HEK293 (cell line): ENCODE data around the gene NCK2.
A peak's percentile ranks its signal among the peaks of the same experiment; 100 is the strongest.

Experiments used
- CTCF ChIA-PET: fragments of 350-600 bp; formaldehyde crosslinking; extraction: SDS; loops from one replicate; lab custom pipeline; 2021; ENCODE audit warnings: antibody characterized with exemption; lab: Yijun Ruan, JAX
- POLR2A ChIA-PET: fragments of 300-600 bp; formaldehyde crosslinking; extraction: SDS; loops from one replicate; lab custom pipeline; 2020; ENCODE audit warnings: antibody characterized with exemption, inconsistent platforms; lab: Yijun Ruan, JAX
- H3K27ac ChIP-seq: fragments of 200-500 bp; sonication (Bioruptor generic); 2 replicates; pipeline ENCODE4 v1.5.1; 2014; ENCODE audit warnings: low read depth, low read length, control low read depth, inconsistent platforms; ENCODE audit errors: extremely low read depth
- H3K36me3 ChIP-seq, 2 experiments: fragments of 200-500 bp in 1 of 2; sonication (Bioruptor generic) in 1 of 2; 1 replicate in 1 of 2; 2 replicates in 1 of 2; pipeline ENCODE4 v1.5.1; 2014 to 2017; ENCODE audit warnings: inconsistent platforms in 2 of 2, low read length in 2 of 2; ENCODE audit not compliant: control insufficient read depth in 2 of 2, insufficient read depth in 1 of 2
- H3K4me1 ChIP-seq: fragments of 200-500 bp; sonication (Bioruptor generic); 2 replicates; pipeline ENCODE4 v1.5.1; 2014; ENCODE audit warnings: mild to moderate bottlenecking, low read length, inconsistent platforms; ENCODE audit not compliant: control insufficient read depth, insufficient read depth
- H3K4me3 ChIP-seq: 2 replicates; pipeline ENCODE4 v1.5.1; 2011; ENCODE audit warnings: low read depth, mild to moderate bottlenecking, control low read depth, low read length, moderate library complexity
- H3K9me3 ChIP-seq: fragments of 200-500 bp; sonication (Bioruptor generic); 2 replicates; pipeline ENCODE4 v1.5.1; 2014; ENCODE audit warnings: low read depth, low read length, inconsistent platforms; ENCODE audit not compliant: control insufficient read depth, insufficient read depth
- HIC1 ChIP-seq: fragments of 450-650 bp; formaldehyde crosslinking; IDR thresholded peaks from 2 replicates; pipeline ENCODE4 v1.5.1; 2016; ENCODE audit warnings: missing biosample characterization, missing genetic modification characterization
- KLF1 ChIP-seq: fragments of 450-650 bp; formaldehyde crosslinking; IDR thresholded peaks from 2 replicates; pipeline ENCODE4 v1.5.1; 2016; ENCODE audit warnings: missing biosample characterization, missing genetic modification characterization
- KLF10 ChIP-seq: fragments of 450-650 bp; IDR thresholded peaks from 2 replicates; pipeline ENCODE4 v1.5.1; 2018; ENCODE audit warnings: missing biosample characterization, mild to moderate bottlenecking, missing genetic modification characterization
- KLF8 ChIP-seq: fragments of 450-650 bp; formaldehyde crosslinking; IDR thresholded peaks from 2 replicates; pipeline ENCODE4 v1.5.1; 2016; ENCODE audit warnings: missing biosample characterization, missing genetic modification characterization
- MZF1 ChIP-seq: fragments of 450-650 bp; formaldehyde crosslinking; IDR thresholded peaks from 2 replicates; pipeline ENCODE4 v1.5.1; 2017; ENCODE audit warnings: missing biosample characterization, missing genetic modification characterization, borderline replicate concordance
- PRDM6 ChIP-seq: fragments of 450-650 bp; formaldehyde crosslinking; IDR thresholded peaks from 2 replicates; pipeline ENCODE4 v1.5.1; 2017; ENCODE audit warnings: missing biosample characterization, missing genetic modification characterization
- WT1 ChIP-seq: fragments of 450-650 bp; formaldehyde crosslinking; IDR thresholded peaks from 2 replicates; pipeline ENCODE4 v1.5.1; 2016; ENCODE audit warnings: missing biosample characterization, missing genetic modification characterization
- ZBTB26 ChIP-seq: fragments of 450-650 bp; formaldehyde crosslinking; optimal IDR thresholded peaks from 2 replicates; pipeline ENCODE3; 2016; ENCODE audit warnings: missing biosample characterization, mild to moderate bottlenecking, missing genetic modification characterization
- ZNF114 ChIP-seq: fragments of 450-650 bp; formaldehyde crosslinking; IDR thresholded peaks from 2 replicates; pipeline ENCODE4 v1.5.0; 2017; ENCODE audit warnings: missing biosample characterization, missing genetic modification characterization
- ZNF157 ChIP-seq: fragments of 450-650 bp; formaldehyde crosslinking; IDR thresholded peaks from 2 replicates; pipeline ENCODE4 v1.5.1; 2016; ENCODE audit warnings: missing biosample characterization, missing genetic modification characterization
- ZNF214 ChIP-seq: fragments of 450-650 bp; formaldehyde crosslinking; IDR thresholded peaks from 2 replicates; pipeline ENCODE4 v1.5.1; 2017; ENCODE audit warnings: missing biosample characterization, mild to moderate bottlenecking, missing genetic modification characterization, borderline replicate concordance
- ZNF324 ChIP-seq: fragments of 450-650 bp; formaldehyde crosslinking; IDR thresholded peaks from 2 replicates; pipeline ENCODE4 v1.5.1; 2016; ENCODE audit warnings: missing biosample characterization, missing genetic modification characterization
- ZNF362 ChIP-seq: fragments of 450-650 bp; formaldehyde crosslinking; IDR thresholded peaks from 2 replicates; pipeline ENCODE4 v1.5.1; 2016; ENCODE audit warnings: missing biosample characterization, missing genetic modification characterization
- ZNF501 ChIP-seq: fragments of 450-650 bp; formaldehyde crosslinking; IDR thresholded peaks from 2 replicates; pipeline ENCODE4 v1.5.1; 2016; ENCODE audit warnings: missing biosample characterization, missing genetic modification characterization
- ZNF571 ChIP-seq: fragments of 450-650 bp; formaldehyde crosslinking; IDR thresholded peaks from 2 replicates; pipeline ENCODE4 v1.5.0; 2017; ENCODE audit warnings: missing biosample characterization, missing genetic modification characterization
- ZNF580 ChIP-seq: fragments of 450-650 bp; formaldehyde crosslinking; IDR thresholded peaks from 2 replicates; pipeline ENCODE4 v1.5.1; 2016; ENCODE audit warnings: missing biosample characterization, missing genetic modification characterization
- ZNF600 ChIP-seq: fragments of 450-650 bp; formaldehyde crosslinking; IDR thresholded peaks from 2 replicates; pipeline ENCODE4 v1.5.1; 2016; ENCODE audit warnings: missing biosample characterization, missing genetic modification characterization
- ZNF624 ChIP-seq: fragments of 450-650 bp; formaldehyde crosslinking; IDR thresholded peaks from 2 replicates; pipeline ENCODE4 v1.5.1; 2017; ENCODE audit warnings: missing biosample characterization, missing genetic modification characterization
- ZNF639 ChIP-seq: fragments of 450-650 bp; formaldehyde crosslinking; IDR thresholded peaks from 2 replicates; pipeline ENCODE4 v1.5.1; 2016; ENCODE audit warnings: missing biosample characterization, missing genetic modification characterization
- ZNF658 ChIP-seq: fragments of 450-650 bp; formaldehyde crosslinking; IDR thresholded peaks from 2 replicates; pipeline ENCODE4; 2016; ENCODE audit warnings: missing biosample characterization, missing genetic modification characterization
- ZNF692 ChIP-seq: fragments of 450-650 bp; formaldehyde crosslinking; IDR thresholded peaks from 2 replicates; pipeline ENCODE4 v1.5.1; 2016; ENCODE audit warnings: missing biosample characterization, missing genetic modification characterization
- ZNF791 ChIP-seq: fragments of 450-650 bp; formaldehyde crosslinking; IDR thresholded peaks from 2 replicates; pipeline ENCODE4 v1.5.1; 2016; ENCODE audit warnings: missing biosample characterization, missing genetic modification characterization
- ZNF843 ChIP-seq: fragments of 450-650 bp; formaldehyde crosslinking; IDR thresholded peaks from 2 replicates; pipeline ENCODE4 v1.5.1; 2016; ENCODE audit warnings: missing biosample characterization, missing genetic modification characterization

The NCK2 gene

GRCh38 chr2:105804266-105804665, 59.6 kb downstream of the NCK2 start (continued):
- TF ChIP-seq PRDM6 (peak; percentile 83), ZNF692 (tag by site-specific recombination) (0 out of 2 replicates have a peak, but pooled peaks have one; percentile 41), MZF1 (tag by site-specific recombination) (no peak), KLF1 (tag by site-specific recombination) (no peak)

GRCh38 chr2:105806996-105807395, 62.3 kb downstream of the NCK2 start:
- ChIA-PET POLR2A (no interaction called here), CTCF (no interaction called here)
- TF ChIP-seq ZNF157 (tag by site-specific recombination) (no peak), HIC1 (tag by site-specific recombination) (no peak), ZNF639 (no peak), ZNF624 (tag by site-specific recombination) (no peak)
- Histone ChIP-seq H3K27ac (no peak overlapping the region), H3K4me3 (no peak overlapping the region), H3K9me3 (no peaks in the 10 kb centered on the region), H3K4me1 (peaks cover 26% of the 10 kb centered on the region), H3K36me3 (no peaks in the 10 kb centered on the region)

- TF ChIP-seq ZNF600 (no peak), ZNF843 (tag by site-specific recombination) (no peak), ZNF580 (no peak), KLF8 (tag by site-specific recombination) (no peak), ZNF658 (no peak), ZNF362 (tag by site-specific recombination) (no peak), ZNF571 (tag by site-specific recombination) (no peak), ZNF114 (tag by site-specific recombination) (no peak), WT1 (tag by site-specific recombination) (no peak), ZNF324 (tag by site-specific recombination) (no peak), ZNF214 (no peak), ZNF791 (tag by site-specific recombination) (no peak), ZBTB26 (tag by site-specific recombination) (no peak), KLF10 (tag by site-specific recombination) (no peak), ZNF501 (no peak)
- POLR2A ChIA-PET = no interaction called here
- H3K36me3 ChIP-seq = no peaks in the 10 kb centered on the region
- no peak overlapping the region for H3K4me3 ChIP-seq
- H3K9me3 ChIP-seq = no peaks in the 10 kb centered on the region
- CTCF ChIA-PET = no interaction called here
- H3K27ac ChIP-seq = no peak overlapping the region
- H3K4me1 ChIP-seq = peaks cover 17% of the 10 kb centered on the region
Observed at GRCh38 chr2:105808423-105809096, 63.8 kb downstream of the NCK2 start.
